ENCODE results near the gene THRB.

- TF ChIP-seq CTCF (conservative IDR thresholded peaks at IDR 0.05; ENCODE audit: low read length) (no peak), EZH2phosphoT487 (IDR thresholded peaks at IDR 0.05; ENCODE audit: borderline replicate concordance) (no peak)
These were observed 200.5 kb downstream of the THRB start for GRCh38 chr3:24294150-24294549.

Measured in Loucy (cell line).